HG02588 (cell line): Measurements from ENCODE around the gene TM9SF2.
"Not testable (repeated sequence)": the region's sequence is repeated elsewhere in the genome, so short reads cannot be mapped to it uniquely, and the experiment has no call there.

Source experiments
- ATAC-seq: cut with Tn5 transposase; IDR thresholded peaks from one replicate; pipeline ENCODE4 v1.9.1; 2021; ENCODE audit warnings: mild to moderate bottlenecking, moderate library complexity; ENCODE audit not compliant: unreplicated experiment

TM9SF2 gene, protein sequence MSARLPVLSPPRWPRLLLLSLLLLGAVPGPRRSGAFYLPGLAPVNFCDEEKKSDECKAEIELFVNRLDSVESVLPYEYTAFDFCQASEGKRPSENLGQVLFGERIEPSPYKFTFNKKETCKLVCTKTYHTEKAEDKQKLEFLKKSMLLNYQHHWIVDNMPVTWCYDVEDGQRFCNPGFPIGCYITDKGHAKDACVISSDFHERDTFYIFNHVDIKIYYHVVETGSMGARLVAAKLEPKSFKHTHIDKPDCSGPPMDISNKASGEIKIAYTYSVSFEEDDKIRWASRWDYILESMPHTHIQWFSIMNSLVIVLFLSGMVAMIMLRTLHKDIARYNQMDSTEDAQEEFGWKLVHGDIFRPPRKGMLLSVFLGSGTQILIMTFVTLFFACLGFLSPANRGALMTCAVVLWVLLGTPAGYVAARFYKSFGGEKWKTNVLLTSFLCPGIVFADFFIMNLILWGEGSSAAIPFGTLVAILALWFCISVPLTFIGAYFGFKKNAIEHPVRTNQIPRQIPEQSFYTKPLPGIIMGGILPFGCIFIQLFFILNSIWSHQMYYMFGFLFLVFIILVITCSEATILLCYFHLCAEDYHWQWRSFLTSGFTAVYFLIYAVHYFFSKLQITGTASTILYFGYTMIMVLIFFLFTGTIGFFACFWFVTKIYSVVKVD

DNA sequence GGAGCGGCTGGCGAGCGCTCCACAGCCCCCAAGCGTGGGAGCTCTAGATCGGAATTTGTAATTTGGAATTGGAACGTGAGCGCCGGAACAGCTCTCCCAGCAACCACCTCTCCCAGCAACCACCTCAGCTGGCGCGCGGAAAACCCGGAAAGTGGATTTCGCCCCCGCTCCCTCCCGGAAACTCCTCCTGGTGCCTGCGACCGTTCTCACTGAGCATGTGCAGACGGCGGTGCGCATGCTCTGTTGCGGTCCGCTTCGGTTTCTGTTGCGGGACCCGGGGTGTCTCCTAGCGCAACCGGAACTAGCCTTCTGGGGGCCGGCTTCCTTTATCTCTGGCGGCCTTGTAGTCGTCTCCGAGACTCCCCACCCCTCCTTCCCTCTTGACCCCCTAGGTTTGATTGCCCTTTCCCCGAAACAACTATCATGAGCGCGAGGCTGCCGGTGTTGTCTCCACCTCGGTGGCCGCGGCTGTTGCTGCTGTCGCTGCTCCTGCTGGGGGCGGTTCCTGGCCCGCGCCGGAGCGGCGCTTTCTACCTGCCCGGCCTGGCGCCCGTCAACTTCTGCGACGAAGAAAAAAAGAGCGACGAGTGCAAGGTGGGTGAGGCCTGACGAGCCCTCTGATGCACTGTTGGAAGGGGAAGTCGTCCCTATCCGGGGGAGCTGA, at the start of gene TM9SF2:
TM9SF2 (plus strand) TSS at position 289 of the 664 bp plus-strand sequence; CDS start at position 424, 135 bp downstream.
- peak; percentile 52 for ATAC-seq

DNA sequence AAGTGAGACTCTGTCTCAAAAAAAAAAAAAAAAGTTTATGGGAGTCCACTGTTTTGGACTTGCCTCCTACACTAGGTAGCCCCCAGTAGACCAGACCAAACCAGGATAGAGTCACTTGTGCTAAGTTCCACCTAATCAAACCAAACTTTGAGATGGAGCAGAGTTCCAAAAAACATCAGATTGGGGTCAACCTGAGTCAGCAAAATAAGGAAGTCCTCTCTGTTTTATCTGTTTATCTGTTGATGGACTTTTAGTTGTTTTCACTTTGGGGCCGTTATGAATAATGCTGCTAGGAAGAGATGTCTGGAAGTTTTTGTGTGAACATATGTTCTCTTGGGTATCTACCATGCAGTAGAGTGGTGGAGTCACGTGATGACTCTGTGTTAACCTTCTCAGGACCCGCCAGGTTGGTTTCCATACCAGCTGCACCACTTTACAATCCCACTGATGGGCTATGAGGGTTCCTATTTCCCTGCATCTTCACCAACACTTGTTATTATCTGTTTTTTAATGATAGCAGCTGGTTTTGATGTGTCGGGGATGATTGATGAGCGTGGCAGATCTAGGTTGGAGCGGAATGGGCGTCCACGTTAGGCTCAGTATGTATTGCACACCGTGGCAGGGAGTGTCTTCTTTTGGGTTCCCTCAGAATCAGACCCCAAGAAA, 46.6 kb upstream of the TM9SF2 start:
- no peak for ATAC-seq

DNA sequence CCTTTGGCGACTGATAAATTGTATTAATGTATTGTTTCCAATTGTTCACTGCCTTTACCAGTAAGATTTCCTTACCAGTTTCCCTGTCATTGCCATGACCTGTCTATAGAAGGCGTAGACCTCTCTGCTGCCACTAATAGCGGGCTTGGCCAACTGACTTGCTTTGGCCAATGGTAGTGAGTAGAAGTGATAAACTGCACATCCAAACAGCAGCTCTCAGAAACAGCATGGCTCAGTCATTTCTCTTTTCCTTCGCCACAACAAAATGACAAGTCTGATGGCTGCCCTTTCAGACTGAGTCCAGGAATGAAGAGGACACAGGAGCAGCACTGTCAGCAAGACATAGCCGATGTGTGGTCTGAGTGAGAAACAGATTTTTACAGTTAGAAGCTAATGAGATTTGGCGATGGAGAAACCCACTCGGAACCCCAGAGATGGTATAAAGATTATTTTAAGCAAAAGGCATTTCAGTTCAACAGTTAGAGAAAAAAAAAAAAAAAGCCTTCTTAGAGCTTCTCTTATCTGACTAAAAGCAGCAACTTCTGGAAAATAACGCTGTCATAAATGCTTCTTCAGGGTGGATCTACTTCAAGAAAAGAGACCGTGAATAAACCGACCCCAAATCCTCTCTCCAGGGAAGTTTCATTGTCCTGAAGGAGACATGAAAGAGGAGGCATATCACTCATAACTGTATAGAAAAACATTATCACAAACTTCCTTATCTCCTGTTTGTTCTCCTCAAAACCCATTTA, 42.0 kb upstream of the TM9SF2 start:
- ATAC-seq = no peak

DNA sequence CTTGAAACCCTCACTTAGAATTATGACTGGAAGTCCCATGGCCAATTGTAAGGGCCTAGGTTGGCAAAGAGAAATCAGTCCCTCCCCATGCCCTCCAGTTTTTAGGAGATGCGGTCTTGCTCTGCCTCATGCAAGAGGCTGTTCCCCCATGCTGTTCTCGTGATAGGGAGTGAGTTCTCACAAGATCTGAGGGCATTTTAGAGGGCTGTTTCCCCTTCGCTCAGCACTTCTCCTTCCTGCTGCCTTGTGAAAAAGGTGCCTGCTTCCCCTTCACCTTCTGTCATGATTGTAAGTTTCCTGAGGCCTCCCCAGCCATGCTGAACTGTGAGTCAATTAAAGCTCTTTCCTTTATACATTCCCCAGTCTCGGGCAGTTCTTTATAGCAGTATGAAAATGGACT, 40.5 kb upstream of the TM9SF2 start:
- not testable (repeated sequence) for ATAC-seq

DNA sequence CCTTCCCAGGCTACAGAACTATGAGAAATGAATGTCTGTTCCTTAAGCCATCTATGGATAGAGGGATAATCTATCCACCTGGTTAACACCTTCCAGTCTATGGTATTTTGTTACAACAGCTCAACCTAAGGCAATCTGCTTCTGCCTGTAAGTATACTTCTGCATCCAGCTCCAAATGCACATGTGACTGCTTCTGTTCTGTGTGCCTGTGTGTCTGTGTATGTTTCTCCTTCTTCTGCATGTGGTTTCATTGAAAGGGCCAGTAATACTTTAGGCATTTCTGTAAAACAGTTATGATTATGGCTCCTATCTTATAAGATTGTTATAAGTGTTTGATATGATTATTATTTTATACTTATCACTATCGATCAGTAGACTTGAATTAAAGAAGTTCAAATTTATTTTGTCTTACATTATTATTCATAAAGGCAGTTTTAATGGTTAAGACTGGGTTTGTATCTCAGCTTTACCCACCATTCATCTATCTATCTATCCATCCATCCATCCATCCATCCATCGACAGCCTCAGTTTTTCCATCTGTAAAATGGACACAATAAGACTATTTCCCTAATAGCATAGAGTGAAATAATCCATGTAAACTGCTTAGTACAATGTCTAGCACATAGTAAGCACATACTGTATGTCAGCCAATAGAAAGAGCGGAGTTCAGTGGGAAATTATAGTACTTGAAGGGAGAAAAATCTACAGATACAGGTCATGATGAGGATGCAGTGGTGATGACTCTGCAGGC, 37.5 kb upstream of the TM9SF2 start:
- ATAC-seq = no peak

DNA sequence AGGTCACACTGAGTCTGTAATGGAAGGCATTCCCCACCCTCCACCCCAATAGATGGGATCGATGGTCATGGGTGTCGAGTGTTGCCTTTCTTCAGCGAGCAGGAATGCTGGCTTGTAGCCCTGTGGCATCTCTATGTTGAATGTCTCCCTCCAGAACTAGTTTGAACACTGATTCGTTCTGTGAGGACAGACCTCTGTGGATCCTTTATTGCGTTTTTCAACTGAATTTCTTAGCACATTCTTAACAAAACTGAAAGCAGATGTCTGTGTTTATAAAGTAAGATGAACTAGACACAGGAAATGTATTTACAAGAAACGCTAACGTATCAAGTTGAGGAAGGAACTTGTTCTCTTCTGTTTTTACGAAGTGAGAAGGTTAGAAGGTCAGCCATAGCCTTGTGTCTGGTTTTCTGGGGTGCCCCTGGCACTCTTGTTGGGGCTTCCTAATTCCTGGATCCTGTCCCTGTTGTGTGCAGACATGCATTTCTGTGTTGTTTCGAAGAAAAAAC, 36.8 kb upstream of the TM9SF2 start:
- ATAC-seq = no peak

DNA sequence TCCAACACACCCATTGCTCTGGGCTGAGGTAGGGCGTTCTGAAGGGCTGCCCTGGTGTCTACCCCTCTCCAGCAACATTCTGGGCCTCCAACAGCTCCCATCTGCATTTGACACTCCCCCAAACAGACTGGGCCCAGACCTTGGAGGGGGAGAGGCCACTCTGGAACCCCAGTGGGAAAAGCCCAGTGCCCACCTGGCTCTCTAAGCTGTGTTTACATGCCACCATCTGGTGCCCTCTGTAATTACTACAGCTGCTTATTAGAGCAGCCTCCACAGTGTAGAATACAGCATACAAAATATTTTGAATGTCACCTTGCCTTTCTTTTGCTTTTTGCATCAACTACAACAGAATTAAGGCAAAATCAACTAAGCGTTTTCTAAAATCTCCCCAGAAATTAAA, 35.8 kb upstream of the TM9SF2 start:
- no peak for ATAC-seq

DNA sequence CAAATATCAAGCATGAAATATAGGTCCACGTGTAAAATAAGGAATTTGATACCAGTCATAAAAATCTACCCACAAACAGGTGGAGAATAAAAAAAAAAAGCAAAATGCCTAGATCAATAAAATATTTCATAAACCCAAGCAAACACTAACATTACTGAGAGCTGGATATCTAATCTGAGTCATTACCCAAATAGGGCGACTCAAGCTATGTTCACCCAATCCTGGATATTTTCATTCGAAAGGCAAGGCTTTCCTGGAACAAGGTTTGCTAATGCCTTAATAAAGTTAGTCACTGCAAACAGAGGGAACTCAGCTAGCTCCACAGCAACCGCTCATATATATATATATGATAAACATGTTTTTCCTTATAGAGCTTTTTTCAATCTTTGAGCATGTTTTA, 33.5 kb upstream of the TM9SF2 start:
- ATAC-seq = no peak

DNA sequence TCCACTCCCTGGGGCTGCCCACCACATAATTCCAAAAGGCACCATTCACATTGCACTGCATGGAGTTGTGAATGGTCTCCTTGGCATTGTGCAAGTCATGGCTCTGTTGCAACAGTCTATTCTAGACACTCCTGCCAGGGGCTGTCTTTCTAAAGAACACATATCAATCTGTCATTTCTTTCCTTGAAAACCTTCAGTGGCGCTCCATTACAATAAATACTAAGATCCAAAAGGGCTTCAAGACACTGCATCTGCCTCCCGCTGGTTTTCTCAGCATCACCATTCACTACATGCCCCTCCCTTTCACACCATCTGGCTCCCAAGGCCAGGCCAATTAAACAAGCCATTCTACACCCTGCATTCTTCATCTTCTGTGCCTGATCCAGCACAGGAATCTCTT, 32.2 kb upstream of the TM9SF2 start:
- no peak for ATAC-seq

DNA sequence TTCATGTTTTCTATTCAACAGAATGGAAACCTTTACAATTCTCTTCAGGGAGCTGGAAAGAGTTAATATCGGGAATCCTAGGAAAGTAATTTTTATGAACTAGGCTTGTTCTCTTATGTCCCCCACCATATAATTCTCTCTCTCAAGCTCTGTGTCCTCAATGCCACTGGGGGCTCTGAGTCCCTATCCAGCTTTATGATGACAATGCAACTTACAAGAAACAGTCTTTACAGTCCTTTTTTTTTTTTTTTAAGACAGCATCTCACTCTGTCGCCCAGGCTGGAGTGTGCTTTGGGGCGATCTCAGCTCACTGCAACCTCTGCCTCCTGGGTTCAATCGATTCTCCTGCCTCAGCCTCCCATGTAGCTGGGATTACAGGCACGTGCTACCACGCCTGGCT, 31.2 kb upstream of the TM9SF2 start:
- ATAC-seq = no peak

DNA sequence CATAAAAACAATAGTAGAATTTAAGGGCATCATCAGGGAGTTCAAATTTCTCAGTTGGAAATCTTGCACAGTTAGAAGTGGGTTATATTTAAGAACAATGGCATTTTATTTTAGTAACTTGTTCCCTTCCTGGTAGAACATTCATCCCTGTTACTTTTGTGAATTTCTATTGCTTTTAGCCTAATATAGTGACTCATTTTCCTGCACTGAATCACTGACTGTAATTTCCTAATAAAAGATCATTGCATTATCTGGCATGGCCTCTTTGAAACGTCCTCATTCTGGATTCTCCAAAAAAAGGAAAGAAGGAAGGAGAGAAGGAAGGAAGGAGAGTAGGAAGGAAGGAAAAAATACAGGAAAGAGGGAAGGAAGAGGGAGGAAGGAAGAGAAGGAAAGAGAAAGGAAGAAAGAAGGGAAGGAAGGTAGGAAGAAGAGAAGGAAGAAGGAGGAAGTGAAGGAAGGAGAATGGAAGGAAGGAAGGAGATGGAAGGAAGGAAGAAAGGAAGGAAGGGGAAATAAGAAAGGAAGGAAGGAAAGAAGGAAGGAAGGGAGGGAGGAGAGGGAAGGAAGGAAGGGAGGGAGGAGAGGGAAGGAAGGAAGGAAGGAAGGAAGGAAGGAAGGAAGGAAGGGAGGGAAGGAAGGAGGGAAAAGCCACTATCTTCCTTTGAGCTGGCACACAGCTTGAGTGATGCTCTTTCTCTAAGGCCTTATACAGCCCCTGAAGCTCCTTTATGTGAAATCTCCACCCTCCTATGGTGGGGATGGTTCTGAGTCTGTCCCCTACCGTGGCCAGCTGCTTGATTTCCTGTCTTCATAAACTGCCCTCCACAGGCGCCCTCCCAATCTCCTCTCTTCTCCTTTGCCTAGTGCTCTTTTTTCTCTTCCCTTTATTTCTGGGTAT, 29.8 kb upstream of the TM9SF2 start:
- ATAC-seq = no peak

DNA sequence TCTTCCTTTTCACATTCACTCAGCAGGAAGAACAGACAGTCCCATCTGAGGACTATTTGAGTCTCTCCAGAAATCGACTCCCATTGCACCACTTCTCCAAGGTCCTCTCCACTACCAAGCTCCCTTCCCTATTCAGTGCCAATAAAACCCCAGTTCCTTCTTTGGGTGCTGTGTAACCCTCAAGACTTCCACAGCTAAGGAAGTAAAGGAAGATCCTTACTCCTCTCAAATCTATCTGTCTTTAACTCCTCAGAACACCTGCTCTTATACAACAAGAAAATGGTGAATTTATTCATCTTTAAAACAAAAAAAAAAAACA, 29.2 kb upstream of the TM9SF2 start:
- no peak for ATAC-seq

DNA sequence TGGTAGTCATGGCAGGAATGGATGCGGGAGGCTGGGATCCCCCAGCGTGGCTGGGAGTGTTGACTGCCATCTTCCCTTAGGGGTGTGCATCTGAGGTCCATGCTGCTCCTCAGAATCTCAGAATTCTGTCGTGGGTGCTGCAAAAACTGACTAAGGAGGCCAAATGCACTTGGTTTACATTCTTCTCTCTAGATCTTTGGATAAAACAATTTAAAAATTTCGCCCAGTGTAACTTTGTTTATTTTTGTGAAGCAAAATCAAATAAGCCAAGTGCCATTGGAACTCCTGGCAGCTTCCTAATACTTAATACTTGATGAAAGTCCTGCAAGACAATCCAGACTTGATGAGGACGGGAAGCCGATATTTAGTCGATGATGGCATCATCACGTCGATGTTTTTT, 27.8 kb upstream of the TM9SF2 start:
- ATAC-seq = no peak

DNA sequence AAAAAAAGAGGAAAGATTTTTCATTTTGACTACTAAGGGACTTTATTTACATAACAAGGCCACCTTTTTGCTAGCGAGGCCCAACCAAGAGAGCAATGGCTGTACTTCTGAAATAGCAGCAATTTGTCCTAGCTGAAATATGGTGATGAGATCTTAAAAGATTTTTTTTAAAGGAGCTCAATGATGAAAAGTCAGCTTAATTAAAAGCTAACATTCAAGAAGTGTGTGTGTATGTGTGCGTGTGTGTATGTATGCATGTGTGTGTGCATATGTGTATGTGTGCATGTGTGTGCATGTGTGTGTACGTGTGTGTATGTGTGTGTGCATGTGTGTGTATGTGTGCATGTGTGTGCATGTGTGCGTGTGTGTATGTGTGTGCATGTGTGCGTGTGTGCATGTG, 24.6 kb upstream of the TM9SF2 start:
- ATAC-seq = no peak

DNA sequence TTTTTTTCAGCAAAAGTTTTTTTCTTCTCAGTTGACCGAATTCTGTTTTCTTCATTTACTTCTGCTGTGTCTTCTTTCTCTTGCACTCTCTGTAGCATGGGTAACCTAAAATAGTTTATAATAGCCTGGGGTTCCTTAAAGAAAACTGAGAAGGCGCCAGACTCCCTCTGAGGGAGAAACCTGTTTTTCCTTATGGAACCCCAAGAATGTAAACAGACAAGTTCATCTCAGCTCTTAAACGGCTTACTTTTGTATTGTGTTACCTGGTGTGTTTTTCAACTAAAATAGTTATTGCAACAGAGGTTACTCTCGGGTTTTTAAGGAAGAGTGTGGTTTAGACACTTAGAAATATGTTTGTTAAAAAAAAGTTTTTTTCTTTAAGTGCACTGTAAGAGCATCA, 23.8 kb upstream of the TM9SF2 start:
- ATAC-seq = no peak

DNA sequence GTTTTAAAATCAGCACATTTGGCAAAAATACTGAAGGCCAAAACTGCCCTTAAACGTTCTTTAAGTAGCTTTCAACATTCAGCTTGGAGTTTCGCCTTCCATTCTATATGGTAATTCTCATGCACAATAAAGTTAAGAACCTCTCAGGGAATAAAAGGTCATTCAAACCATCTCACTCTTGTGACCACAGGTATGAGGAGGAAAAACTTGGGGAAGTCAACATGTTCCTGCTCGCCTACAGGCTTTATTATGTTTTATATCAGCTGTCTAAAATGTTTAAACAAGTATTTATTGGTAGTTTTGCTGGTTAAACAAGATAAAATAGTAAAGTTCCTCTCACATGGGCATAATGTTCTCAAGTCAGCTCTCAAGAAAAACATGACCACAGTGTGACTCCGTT, 19.9 kb upstream of the TM9SF2 start:
- ATAC-seq = no peak

DNA sequence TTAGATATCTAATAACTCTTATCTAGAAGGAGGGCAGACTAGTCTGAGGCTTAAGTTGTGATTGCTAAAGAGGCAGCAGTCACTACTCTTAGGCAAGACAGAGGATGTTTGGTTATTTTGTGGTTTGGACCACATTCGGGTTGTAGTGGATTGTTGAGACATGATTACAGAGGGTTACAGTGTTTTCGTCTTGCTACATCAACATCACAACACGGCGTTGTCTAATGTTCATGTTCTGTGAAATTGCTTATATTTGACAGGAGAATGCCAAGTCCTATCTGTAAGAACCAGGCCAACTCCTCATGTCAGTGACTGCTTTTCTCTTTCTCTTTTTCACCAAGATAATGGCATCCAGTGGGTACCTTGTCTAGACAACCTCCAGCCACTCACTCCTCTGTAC, 16.8 kb upstream of the TM9SF2 start:
- ATAC-seq = no peak

DNA sequence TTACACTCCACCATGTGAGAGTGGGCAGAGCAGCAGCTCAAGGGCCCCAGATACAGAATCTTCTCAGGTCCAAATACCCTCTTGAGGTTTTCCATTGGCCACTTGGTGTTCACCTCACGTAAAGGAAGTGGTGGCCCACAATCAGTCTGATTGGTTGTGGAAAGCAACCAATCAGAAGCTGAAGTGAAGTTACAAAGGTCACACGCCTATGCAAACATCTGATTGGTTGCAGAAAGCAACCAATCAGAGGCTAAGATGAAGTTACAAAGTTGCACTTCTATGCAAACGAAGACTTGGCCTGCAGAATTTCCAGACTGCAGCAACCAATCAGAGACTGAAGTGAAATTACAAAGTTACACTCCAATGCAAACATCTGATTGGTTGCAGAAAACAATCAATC, 14.3 kb upstream of the TM9SF2 start:
- ATAC-seq = no peak

DNA sequence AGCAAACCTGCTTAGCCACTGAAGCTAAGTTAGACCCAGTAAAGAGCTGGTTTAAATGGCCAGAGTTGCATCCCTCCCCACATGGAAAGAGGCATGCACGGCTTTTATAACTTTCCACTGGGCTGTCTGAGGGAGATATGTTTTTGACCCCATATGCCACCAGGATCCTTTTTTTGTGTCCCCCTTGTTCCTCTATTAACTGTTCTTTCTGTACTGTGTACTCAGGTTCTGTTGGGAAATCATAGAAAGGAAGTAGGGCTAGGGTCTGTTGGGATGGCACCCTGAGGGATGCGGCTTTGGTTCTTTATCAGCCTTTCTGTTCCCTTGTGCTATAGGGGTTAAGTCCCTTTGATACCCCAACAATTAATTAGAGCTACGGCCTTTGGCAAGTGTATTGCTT, 12.2 kb upstream of the TM9SF2 start:
- no peak for ATAC-seq
